Measurements from ENCODE around the gene SEMA4C.

The SEMA4C gene

GRCh38 chr2:96869822-96870625, at the start of gene SEMA4C:
Gene SEMA4C (minus strand): TSS chr2:96870080. CDS start chr2:96867886, 2,194 bp downstream.
- no peak for DNase-seq

- DNase-seq = no peak
These were observed 49.1 kb upstream of the SEMA4C start for GRCh38 chr2:96918754-96919550.

GRCh38 chr2:96918092-96918753, 48.3 kb upstream of the SEMA4C start:
- DNase-seq = no peak

GRCh38 chr2:96916646-96917543, 47.0 kb upstream of the SEMA4C start:
- DNase-seq = no peak

GRCh38 chr2:96916156-96916630, 46.3 kb upstream of the SEMA4C start:
- DNase-seq = no peak

GRCh38 chr2:96914332-96914731, 44.5 kb upstream of the SEMA4C start:
- DNase-seq = peak; percentile 60

GRCh38 chr2:96913398-96914202, 43.7 kb upstream of the SEMA4C start:
- no peak for DNase-seq

GRCh38 chr2:96913117-96913397, 43.2 kb upstream of the SEMA4C start:
- no peak for DNase-seq

GRCh38 chr2:96912346-96913116, 42.7 kb upstream of the SEMA4C start:
- DNase-seq = no peak

- no peak for DNase-seq
These were observed 39.7 kb upstream of the SEMA4C start for GRCh38 chr2:96909611-96910021.

- DNase-seq = peak; percentile 55
These were observed 37.5 kb upstream of the SEMA4C start for GRCh38 chr2:96907115-96908041.

GRCh38 chr2:96906729-96907114, 36.8 kb upstream of the SEMA4C start:
- DNase-seq = peak; percentile 79

GRCh38 chr2:96903815-96904214, 33.9 kb upstream of the SEMA4C start:
- no peak for DNase-seq

GRCh38 chr2:96903318-96903717, 33.4 kb upstream of the SEMA4C start:
- no peak for DNase-seq

GRCh38 chr2:96900237-96900636, 30.4 kb upstream of the SEMA4C start:
- DNase-seq = no peak

- no peak for DNase-seq
These were observed 29.5 kb upstream of the SEMA4C start for GRCh38 chr2:96899413-96899741.

GRCh38 chr2:96898641-96899412, 28.9 kb upstream of the SEMA4C start:
- no peak for DNase-seq

GRCh38 chr2:96898135-96898505, 28.2 kb upstream of the SEMA4C start:
- no peak for DNase-seq

GRCh38 chr2:96897491-96898134, 27.7 kb upstream of the SEMA4C start:
- no peak for DNase-seq
